Anterior cingulate cortex (tissue), 58 donors: ENCODE results near the gene COL9A3.

ENCODE experiments used
- DNase-seq, 58 donors: peaks; one replicate each; lab custom pipeline; 2025; lab: John Stamatoyannopoulos, UW

Gene COL9A3

GRCh38 chr20:62874964-62875344, 58.1 kb downstream of the COL9A3 start:
- DNase-seq = no peak

- peak in 51 of 58 donors; percentile 17 to 87 (median 63) for DNase-seq
These were observed 58.8 kb downstream of the COL9A3 start for GRCh38 chr20:62875419-62876361.

GRCh38 chr20:62876501-62876901, 59.7 kb downstream of the COL9A3 start:
- no peak for DNase-seq

GRCh38 chr20:62876902-62877816, 60.3 kb downstream of the COL9A3 start:
- peak in 10 of 58 donors; percentile 13 to 47 (median 26) for DNase-seq

DNA sequence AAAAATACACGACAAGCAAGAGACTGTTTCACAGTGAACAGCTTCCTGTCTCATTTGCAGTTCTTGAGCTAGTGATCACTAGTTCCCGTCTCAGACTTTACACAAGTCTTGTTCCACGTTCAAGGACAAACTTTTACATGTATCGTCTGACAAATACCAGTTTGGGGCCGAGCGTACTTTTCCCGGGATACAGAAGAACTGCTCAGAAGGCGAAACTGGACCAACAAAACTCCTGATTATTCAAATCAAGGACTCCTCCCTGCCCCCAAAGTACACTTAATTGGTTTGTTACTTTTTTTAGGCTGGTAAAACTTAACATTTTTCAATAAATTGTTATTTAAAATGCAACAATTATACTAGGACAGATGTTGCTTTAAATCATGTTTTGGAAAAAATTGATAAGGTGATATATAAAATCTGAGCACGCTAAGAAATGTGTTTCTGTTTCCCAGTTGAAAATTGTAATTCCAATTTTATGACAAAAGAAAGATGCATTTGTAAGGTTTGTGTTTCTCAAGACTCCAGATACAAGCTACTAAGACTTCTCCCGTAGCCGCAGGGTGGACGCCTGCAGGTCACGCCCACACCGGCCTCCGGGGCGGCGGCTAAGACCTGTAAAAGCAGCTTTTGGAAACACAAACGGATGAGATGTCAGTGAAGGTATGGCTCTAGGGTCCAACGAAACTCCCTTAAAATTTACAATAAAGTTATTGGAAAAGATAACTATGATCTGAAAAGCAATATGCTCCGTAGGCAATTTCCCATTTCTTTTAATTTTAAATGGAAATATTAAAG, 61.6 kb downstream of the COL9A3 start:
- DNase-seq = no peak

GRCh38 chr20:62879275-62880146, 62.7 kb downstream of the COL9A3 start:
- no peak for DNase-seq

GRCh38 chr20:62880147-62880934, 63.5 kb downstream of the COL9A3 start:
- no peak for DNase-seq

DNA sequence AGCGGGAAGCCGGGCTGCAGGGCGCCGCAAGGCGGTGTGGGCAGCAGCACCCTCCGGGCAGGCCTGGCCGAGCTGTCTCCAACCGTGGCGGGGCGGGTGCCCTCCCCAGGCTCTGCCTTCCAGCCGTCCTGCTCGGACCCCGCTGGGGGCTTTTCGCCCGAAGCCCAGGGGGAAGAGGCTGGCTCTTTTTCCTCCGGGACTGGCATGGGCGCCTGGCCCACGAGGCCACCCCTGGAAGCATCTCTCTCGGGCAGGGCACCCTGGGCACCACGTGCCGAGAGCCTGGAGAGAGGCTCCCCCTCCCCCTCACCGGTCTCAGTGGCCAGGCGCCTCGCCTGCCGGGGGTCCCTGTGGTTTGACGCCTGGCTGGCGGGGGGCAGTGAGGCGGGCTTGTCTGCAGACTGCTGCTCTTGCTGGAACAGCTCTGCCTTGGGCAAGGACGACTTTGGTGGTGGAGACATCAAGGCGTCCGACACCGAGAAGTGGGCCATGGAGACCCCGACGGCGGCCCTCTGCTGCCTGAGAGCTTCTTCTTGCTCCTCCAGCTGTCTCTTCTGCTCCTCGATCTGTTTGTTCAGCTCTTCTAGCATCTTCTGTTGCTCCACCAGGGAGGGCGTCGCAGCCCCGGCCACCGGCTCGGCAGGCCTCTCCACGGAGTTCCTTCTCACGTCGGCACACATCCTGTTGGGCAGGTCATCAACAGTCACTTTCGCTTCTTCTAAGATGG, 64.2 kb downstream of the COL9A3 start:
- no peak for DNase-seq

- DNase-seq = no peak
These were observed 65.0 kb downstream of the COL9A3 start for GRCh38 chr20:62881662-62882395.

GRCh38 chr20:62882426-62882825, 65.6 kb downstream of the COL9A3 start:
- DNase-seq = no peak

GRCh38 chr20:62884556-62884955, 67.7 kb downstream of the COL9A3 start:
- DNase-seq = no peak

DNA sequence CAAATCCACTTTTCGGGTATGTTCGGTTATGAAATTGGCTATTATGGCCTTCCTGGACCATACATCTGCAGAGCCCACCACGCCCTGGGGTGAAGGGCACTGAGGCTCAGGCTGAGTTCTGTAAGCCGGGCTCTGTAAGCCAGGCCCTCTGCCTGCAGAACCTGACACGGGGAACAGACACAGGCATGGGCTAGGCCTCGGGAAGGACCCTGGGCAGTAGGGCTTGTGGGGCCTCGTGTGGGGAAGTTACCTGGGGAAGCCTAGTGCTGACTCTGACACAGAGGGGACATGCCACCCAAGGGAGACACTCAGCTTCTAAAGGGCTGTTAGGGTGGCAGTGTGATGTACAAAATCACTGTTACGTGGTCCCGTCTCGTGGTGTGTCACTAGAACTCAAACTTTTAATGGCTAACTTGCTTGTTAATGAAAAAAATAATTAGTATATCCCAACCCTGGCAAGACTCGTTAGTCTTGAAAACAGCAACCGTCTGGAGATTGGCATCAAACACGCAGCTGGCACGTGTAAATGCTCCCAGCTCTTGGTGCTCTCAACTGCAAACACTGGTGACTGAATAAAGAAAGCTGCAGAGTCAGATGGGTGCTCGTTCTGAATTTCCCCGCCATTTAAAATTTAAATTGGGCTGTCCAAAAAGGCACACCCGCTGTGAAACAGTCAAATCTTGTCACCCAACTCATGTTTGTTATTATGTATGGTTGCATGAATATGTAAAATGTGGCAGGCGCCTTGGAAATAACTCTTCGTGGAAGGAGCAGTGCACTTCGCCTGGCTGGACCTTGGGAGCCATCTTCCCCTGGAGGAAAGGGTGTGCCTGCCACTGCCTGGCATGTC, 68.4 kb downstream of the COL9A3 start:
- DNase-seq = peak in 1 of 58 donors; percentile 35

GRCh38 chr20:62885896-62886708, 69.3 kb downstream of the COL9A3 start:
- no peak for DNase-seq

- DNase-seq = no peak
These were observed 69.8 kb downstream of the COL9A3 start for GRCh38 chr20:62886709-62887058.

GRCh38 chr20:62887152-62887859, 70.5 kb downstream of the COL9A3 start:
- DNase-seq = peak in 1 of 58 donors; percentile 51
